MCF 10A (cell line): ENCODE results near the gene SNAPC4. TPM values are rescaled to one million over a fixed set of nuclear protein-coding genes. Genes with fewer than 3 reads are reported as not detected.

Experiments used
- BruUV-seq: library from RNA; stranded (reverse); fragments of 400-500 nt; replicated peaks from 2 replicates; lab custom pipeline; 2021; lab: Mats Ljungman, UMichigan
- CTCF ChIA-PET: fragments of 300-600 bp; sonication (Branson Sonifier 250); formaldehyde crosslinking; extraction: SDS; loops from one replicate; lab custom pipeline; 2021; ENCODE audit warnings: antibody characterized with exemption, inconsistent platforms; lab: Yijun Ruan, JAX
- POLR2A ChIA-PET: fragments of 300-600, 350-650 bp; sonication (Branson Sonifier 250); formaldehyde crosslinking; extraction: SDS; loops from one replicate; lab custom pipeline; 2020; ENCODE audit warnings: antibody characterized with exemption, inconsistent platforms; lab: Yijun Ruan, JAX
- DNase-seq: peaks from one replicate; pipeline ENCODE4 v3.0.0-alpha.2; 2018; ENCODE audit not compliant: unreplicated experiment
- H3K27ac Mint-ChIP-seq: one replicate; pipeline ENCODE4 v1.8.0; 2022; ENCODE audit warnings: mild to moderate bottlenecking, low read depth, mixed read lengths; ENCODE audit not compliant: unreplicated experiment
- H3K27me3 Mint-ChIP-seq: one replicate; pipeline ENCODE4 v1.8.0; 2022; ENCODE audit warnings: mixed read lengths; ENCODE audit not compliant: insufficient read depth, unreplicated experiment
- H3K36me3 Mint-ChIP-seq: one replicate; pipeline ENCODE4 v1.8.0; 2022; ENCODE audit warnings: mild to moderate bottlenecking, moderate library complexity, mixed read lengths; ENCODE audit not compliant: insufficient read depth, unreplicated experiment
- H3K4me1 Mint-ChIP-seq: one replicate; pipeline ENCODE4 v1.8.0; 2022; ENCODE audit warnings: mixed read lengths; ENCODE audit not compliant: insufficient read depth, unreplicated experiment
- H3K4me3 Mint-ChIP-seq: one replicate; pipeline ENCODE4 v1.8.0; 2022; ENCODE audit warnings: mild to moderate bottlenecking, moderate library complexity, mixed read lengths; ENCODE audit not compliant: unreplicated experiment
- H3K9me3 Mint-ChIP-seq: one replicate; pipeline ENCODE4 v1.8.0; 2022; ENCODE audit warnings: mixed read lengths; ENCODE audit not compliant: unreplicated experiment
- intact Hi-C: fragments of 100-400 bp; cut with micrococcal nuclease; formaldehyde crosslinking; loops from 2 replicates; pipeline ENCODE4 v1.14.1; 2022
- total RNA-seq: library from RNA; stranded (reverse); gene quantifications from 2 replicates; pipeline ENCODE4 v1.2.3, GENCODE V29; 2022
- TF ChIP-seq, protein P1 (sequence below): fragments of 200-600 bp; IDR thresholded peaks from one replicate; pipeline ENCODE4 v1.8.0; 2022; ENCODE audit warnings: antibody characterized with exemption, mild to moderate bottlenecking; ENCODE audit not compliant: unreplicated experiment

Gene SNAPC4
- total RNA-seq, 1 experiment from 2014 or later: 9.9 TPM

DNA sequence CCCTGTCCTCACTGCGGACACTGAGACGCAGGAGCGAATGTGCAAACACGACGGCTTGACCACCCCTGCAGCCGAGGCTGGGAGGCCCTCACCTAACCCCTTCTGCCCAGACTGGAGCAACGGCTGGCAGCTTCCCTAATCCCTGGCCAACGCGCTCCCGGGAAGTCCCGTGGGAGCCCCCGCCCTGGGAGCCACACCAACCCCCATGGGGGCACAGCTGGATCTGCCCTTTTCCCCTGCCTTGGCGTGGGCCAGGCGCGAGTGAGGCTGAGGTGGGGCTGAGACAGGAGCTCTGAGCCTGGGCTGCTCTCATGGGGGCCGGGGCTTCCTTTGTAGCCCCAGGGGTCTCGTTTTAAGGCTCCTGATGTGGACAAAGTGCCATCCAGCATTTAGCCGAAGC, 31.8 kb downstream of the SNAPC4 start:
- Mint-ChIP-seq H3K9me3 (no peaks in the 10 kb centered on the region), H3K27me3 (no peaks in the 10 kb centered on the region), H3K4me3 (no peak overlapping the region), H3K4me1 (no peaks in the 10 kb centered on the region), H3K36me3 (no peaks in the 10 kb centered on the region), H3K27ac (no peak overlapping the region)
- BruUV-seq: no TSS peak
- CTCF ChIA-PET: no interaction called here
- DNase-seq: no peak
- intact Hi-C loops: no loop called here
- TF ChIP-seq, protein P1, sequence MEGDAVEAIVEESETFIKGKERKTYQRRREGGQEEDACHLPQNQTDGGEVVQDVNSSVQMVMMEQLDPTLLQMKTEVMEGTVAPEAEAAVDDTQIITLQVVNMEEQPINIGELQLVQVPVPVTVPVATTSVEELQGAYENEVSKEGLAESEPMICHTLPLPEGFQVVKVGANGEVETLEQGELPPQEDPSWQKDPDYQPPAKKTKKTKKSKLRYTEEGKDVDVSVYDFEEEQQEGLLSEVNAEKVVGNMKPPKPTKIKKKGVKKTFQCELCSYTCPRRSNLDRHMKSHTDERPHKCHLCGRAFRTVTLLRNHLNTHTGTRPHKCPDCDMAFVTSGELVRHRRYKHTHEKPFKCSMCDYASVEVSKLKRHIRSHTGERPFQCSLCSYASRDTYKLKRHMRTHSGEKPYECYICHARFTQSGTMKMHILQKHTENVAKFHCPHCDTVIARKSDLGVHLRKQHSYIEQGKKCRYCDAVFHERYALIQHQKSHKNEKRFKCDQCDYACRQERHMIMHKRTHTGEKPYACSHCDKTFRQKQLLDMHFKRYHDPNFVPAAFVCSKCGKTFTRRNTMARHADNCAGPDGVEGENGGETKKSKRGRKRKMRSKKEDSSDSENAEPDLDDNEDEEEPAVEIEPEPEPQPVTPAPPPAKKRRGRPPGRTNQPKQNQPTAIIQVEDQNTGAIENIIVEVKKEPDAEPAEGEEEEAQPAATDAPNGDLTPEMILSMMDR: no peak
- POLR2A ChIA-PET: no interaction called here

DNA sequence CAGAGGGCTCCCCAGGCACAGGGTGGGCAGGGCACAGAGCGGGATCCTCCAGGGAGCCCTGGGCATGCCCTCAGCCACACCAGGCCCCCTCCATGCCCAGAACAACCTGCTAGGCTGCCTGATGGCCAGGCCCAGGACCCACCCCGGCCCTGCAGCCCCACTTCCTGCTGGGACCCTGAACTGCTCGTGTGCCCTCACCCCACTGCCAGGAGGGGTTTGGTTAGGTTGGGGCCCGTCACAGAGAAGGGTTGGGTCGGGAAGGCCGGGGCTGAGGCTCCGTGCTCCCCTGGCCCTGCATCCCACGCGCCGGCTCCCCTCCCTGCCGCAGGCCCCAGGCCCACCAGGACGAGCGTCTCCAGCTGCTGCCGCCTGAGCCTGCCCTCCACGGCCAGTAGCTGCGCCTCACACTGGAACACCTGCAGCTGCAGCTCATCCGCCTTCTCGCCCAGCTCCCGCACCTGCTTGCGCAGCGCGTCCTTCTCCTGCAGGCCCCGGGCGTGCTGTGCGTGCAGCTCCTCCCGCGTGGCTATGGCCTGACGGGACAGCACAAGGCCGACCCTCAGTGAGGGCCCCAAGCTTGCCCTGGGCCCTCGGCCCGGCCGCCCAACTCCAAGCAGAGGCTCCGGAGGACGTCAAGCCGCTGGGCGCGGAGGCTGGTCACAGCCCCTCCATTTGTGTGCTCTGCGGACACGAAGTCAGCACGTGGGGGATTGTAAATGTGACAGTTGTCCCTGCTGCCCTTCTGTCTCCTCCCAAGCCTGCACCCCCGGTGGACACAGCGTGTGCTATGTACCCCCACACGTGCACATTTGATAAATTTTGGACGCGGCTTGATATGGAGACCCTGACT, 32.4 kb downstream of the SNAPC4 start:
- POLR2A ChIA-PET: no interaction called here
- Mint-ChIP-seq H3K27me3 (no peaks in the 10 kb centered on the region), H3K9me3 (no peaks in the 10 kb centered on the region), H3K4me1 (no peaks in the 10 kb centered on the region), H3K36me3 (peaks cover 4% of the 10 kb centered on the region), H3K4me3 (no peak overlapping the region), H3K27ac (no peak overlapping the region)
- TF ChIP-seq, protein P1: no peak
- no peak for DNase-seq
- intact Hi-C loops: no loop called here
- BruUV-seq: no TSS peak
- CTCF ChIA-PET: interaction anchor here (0.7 kb wide), 1 partner anchor 41 kb away, joined by 3 read pairs; no protein-coding TSS in a partner anchor

- Mint-ChIP-seq H3K4me1 (no peaks in the 10 kb centered on the region), H3K27me3 (no peaks in the 10 kb centered on the region), H3K9me3 (no peaks in the 10 kb centered on the region), H3K27ac (no peak overlapping the region), H3K36me3 (peaks cover 5% of the 10 kb centered on the region), H3K4me3 (no peak overlapping the region)
- intact Hi-C loops: no loop called here
- no peak for DNase-seq
- TF ChIP-seq, protein P1: no peak
- POLR2A ChIA-PET: interaction anchor here (0.5 kb wide), 1 partner anchor 77 kb away, joined by 3 read pairs; no protein-coding TSS in a partner anchor
- BruUV-seq: no TSS peak
- CTCF ChIA-PET: interaction anchor here (0.7 kb wide), 1 partner anchor 42 kb away, joined by 3 read pairs; no protein-coding TSS in a partner anchor
Measured at GRCh38 chr9:136366826-136367225, 33.1 kb downstream of the SNAPC4 start.

DNA sequence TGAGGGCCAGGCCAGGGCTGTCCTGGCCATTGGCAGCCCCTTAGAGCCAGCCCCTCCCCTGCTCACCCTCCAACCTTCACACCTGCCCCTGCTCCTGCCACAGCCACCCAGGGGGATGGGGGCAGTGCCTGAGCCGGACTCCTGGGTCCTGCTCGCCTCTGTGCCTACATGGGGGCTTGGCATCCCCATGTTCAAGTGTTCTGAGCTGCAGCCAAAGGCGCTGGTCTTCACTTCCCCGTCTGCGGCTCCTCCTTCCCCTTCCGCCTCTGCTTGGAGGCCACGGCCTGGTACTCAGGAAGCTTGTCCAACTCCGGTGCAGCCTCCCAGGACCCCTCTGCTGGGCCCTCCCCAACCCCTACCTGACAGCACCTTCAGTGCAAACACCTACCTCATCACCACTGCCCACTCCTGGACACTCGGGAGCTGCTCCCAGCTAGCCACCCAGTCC, 34.2 kb downstream of the SNAPC4 start:
- CTCF ChIA-PET: interaction anchor here (0.6 kb wide), 1 partner anchor 1186 kb away, joined by 3 read pairs; the partner anchor contains the start of gene MRPL41
- no TSS peak for BruUV-seq

More for the DNA sequence above, 34.2 kb downstream of the SNAPC4 start:
- H3K36me3 Mint-ChIP-seq: peaks cover 5% of the 10 kb centered on the region
- no peak overlapping the region for H3K27ac Mint-ChIP-seq
- no peaks in the 10 kb centered on the region for H3K4me1 Mint-ChIP-seq
- no peaks in the 10 kb centered on the region for H3K9me3 Mint-ChIP-seq
- TF ChIP-seq, protein P1: no peak
- no peak overlapping the region for H3K4me3 Mint-ChIP-seq
- intact Hi-C loops: no loop called here
- POLR2A ChIA-PET: interaction anchor here (0.7 kb wide), 1 partner anchor 8 kb away, joined by 3 read pairs; no protein-coding TSS in a partner anchor
- no peaks in the 10 kb centered on the region for H3K27me3 Mint-ChIP-seq
- no peak for DNase-seq
